Measurements from ENCODE around the gene LINC01488. TPM values are rescaled to one million over a fixed set of nuclear protein-coding genes. Genes with fewer than 3 reads are reported as not detected.

The LINC01488 gene
- total RNA-seq, 4 donors from 2014 or later, result not detected

GRCh38 chr11:69468911-69469885 lies 12.3 kb upstream of the LINC01488 start:
- peak overlapping the region in 3 of 4 donors; percentile 64 to 77 (median 66) for H3K27ac ChIP-seq
- peak; percentile 47 for DNase-seq
- in situ Hi-C loops (cut with MboI; ENCODE audit: low pct_ligation_motif_present in 1 of 4, low pct_unique_long_range_greater_than_20kb in 1 of 4, low sequenced_read_pairs in 3 of 4), result no loop called here
- H3K36me3 ChIP-seq, result no peaks in the 10 kb centered on the region
- H3K4me3 ChIP-seq, result no peak overlapping the region
- 80 to 83% methylated on average over 8 to 25 of the region's 25 CpGs for WGBS, 2 donors (ENCODE audit: low coverage in 1 of 2)
- intact Hi-C loops (cut with DNase I; ENCODE audit: low total_unique reads), result loop anchor here (1.0 kb wide), 1 partner anchor 47 kb away; no protein-coding TSS in a partner anchor
- TF ChIP-seq EP300 (IDR thresholded peaks at IDR 0.05; ENCODE audit: low read depth) (no peak), CTCF (IDR thresholded peaks at IDR 0.05) (no peak), POLR2A (IDR thresholded peaks at IDR 0.05) (peak; percentile 20), POLR2AphosphoS5 (IDR thresholded peaks at IDR 0.05) (peak in 1 of 3 donors; percentile 16)
- peaks cover 0 to 36% (median 32%) of the 10 kb centered on the region in 4 donors for H3K4me1 ChIP-seq
- no peaks in the 10 kb centered on the region for H3K27me3 ChIP-seq
- no peaks in the 10 kb centered on the region for H3K9me3 ChIP-seq

DNA sequence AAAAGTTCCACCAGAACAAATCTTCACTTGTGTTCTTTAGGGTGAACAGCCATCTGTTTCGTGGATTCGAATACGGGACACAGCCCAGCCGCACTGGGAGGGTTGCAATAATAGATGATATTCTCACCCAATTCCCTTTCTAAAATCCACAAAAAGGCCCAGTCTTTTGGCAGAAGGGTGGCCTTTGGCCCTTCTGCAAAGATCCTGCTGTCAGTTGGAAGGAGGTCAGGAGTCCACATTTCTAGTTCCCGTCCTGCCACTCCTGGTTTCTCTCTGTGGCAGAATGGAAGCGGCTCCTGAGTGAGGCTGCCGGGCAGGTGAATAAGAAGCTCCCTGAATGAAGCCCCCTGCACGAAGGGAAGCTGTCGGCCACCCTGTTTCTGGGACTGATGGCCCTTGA lies 11.2 kb upstream of the LINC01488 start:
- in situ Hi-C loops (cut with MboI; ENCODE audit: low pct_ligation_motif_present in 1 of 4, low pct_unique_long_range_greater_than_20kb in 1 of 4, low sequenced_read_pairs in 3 of 4), result no loop called here
- H3K27ac ChIP-seq, result peak overlapping the region; percentile 48 to 77 (median 65)
- H3K36me3 ChIP-seq, result no peaks in the 10 kb centered on the region
- H3K27me3 ChIP-seq, result no peaks in the 10 kb centered on the region
- intact Hi-C loops (cut with DNase I; ENCODE audit: low total_unique reads), result no loop called here
- H3K4me1 ChIP-seq, result peaks cover 0 to 26% (median 25%) of the 10 kb centered on the region in 4 donors
- no peak for TF ChIP-seq CTCF (IDR thresholded peaks at IDR 0.05)
- TF ChIP-seq POLR2AphosphoS5 (IDR thresholded peaks at IDR 0.05), result peak in 1 of 3 donors; percentile 45
- no peak for TF ChIP-seq POLR2A (IDR thresholded peaks at IDR 0.05)
- no peak for TF ChIP-seq EP300 (IDR thresholded peaks at IDR 0.05; ENCODE audit: low read depth)
- peak; percentile 59 for DNase-seq
- 63 to 74% methylated on average over 4 to 9 of the region's 9 CpGs for WGBS, 2 donors (ENCODE audit: low coverage in 1 of 2)
- H3K9me3 ChIP-seq, result no peaks in the 10 kb centered on the region
- no peak overlapping the region for H3K4me3 ChIP-seq

DNA sequence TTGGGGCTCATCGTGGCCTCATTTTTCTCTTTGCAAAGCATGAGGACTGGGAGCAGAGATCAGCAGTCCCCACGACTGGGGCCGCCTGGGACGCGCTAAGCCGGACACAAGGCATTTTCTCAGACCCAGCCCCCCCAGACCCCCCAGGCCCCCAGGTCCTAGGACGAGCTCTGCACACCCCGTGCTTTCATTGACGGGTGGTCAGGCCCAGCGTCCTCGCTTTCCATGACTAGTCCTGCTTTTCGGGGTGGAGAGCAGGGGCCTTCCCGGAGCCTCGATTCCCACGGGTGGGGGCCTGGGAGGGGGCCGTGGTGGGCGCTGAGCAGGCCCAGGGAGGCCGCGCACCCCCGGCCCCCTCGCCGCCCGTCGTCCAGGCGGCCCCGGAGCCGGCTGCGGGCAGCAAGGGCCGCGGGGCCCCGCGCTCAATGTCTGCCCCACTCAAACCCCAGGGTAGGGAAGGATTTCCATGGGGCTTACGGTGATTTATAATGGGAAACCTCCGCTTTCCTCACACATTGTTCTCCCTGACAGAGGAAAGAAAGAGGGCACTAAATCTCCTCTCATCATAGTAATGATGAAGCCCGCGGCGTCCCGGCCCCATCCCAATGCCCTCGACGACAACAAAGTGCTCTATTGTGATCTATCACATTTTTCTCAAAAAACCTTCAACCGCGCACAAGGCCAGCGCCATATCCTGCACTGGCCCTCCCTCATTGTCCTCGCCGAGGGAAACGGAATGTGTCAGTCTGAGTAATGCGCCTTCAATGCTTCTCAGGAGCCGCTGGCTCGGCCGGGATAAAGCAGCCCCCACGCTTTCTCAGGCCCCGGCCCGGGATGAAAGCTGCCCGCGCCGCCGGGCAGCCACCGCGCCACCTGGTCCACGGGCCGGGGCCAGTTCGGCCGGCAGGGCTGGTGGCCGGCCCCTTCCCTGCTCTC lies 10.4 kb upstream of the LINC01488 start:
- no peaks in the 10 kb centered on the region for H3K9me3 ChIP-seq
- H3K4me3 ChIP-seq, result no peak overlapping the region
- intact Hi-C loops (cut with DNase I; ENCODE audit: low total_unique reads) (no loop called here), in situ Hi-C loops (cut with MboI; ENCODE audit: low pct_ligation_motif_present in 1 of 4, low pct_unique_long_range_greater_than_20kb in 1 of 4, low sequenced_read_pairs in 3 of 4) (no loop called here)
- no peaks in the 10 kb centered on the region for H3K27me3 ChIP-seq
- DNase-seq, result no peak
- no peaks in the 10 kb centered on the region for H3K36me3 ChIP-seq
- H3K27ac ChIP-seq, result peak overlapping the region; percentile 48 to 77 (median 65)
- TF ChIP-seq POLR2A (IDR thresholded peaks at IDR 0.05) (no peak), CTCF (IDR thresholded peaks at IDR 0.05) (no peak), EP300 (IDR thresholded peaks at IDR 0.05; ENCODE audit: low read depth) (no peak), POLR2AphosphoS5 (IDR thresholded peaks at IDR 0.05) (no peak)
- 90% methylated on average over 64 of the region's 64 CpGs; no CpG with 5 or more reads in 1 of the 2 donors for WGBS, 2 donors (ENCODE audit: low coverage in 1 of 2)
- peaks cover 0 to 19% (median 17%) of the 10 kb centered on the region in 4 donors for H3K4me1 ChIP-seq

Data from transverse colon (tissue), 4 donors.